GM19238 (cell line): ENCODE results near the gene LHX8.

Source experiments
- DNase-seq: peaks from one replicate; pipeline ENCODE4 v3.0.0; 2011; ENCODE audit warnings: low spot score; ENCODE audit not compliant: insufficient read length

Gene LHX8

DNA sequence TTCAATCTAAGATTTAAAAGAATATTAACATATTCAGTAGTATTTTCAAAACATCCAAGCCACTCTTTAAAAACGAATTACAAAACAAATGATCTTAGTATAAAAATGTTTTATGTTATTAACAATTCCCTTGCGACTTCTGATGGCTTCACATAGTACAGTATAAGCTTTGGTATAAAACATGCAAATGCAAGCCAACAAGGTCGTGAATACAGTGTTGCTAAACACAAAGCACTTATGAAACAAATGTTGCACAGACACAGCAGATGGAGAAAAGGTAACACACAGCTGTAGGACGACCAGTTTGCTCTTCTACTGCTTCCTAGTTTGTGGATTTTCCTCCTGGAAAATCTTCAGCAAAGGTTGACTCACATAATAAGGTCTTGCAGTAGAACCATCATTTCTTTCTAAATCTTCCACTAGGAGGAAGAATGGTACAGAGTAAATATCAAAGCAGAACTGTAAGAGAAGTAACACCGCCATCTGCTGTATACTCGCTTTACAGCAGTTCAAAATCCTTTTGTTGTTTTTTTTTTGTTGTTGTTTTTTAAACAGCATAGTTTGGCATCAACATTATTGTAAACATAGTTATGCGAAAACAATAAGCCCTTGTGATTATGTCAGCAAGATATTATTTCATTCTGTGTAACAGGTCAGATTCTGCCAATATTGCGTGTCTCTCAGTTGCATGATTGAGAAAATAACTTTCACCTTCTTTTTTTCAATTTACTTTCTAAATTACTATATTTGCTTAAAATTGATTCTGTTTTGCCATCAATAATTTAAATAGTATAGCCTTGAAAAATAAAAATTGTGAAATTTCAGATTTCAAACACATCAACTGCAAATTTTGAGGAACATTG lies 69.5 kb downstream of the LHX8 start:
- peak; percentile 1 for DNase-seq

DNA sequence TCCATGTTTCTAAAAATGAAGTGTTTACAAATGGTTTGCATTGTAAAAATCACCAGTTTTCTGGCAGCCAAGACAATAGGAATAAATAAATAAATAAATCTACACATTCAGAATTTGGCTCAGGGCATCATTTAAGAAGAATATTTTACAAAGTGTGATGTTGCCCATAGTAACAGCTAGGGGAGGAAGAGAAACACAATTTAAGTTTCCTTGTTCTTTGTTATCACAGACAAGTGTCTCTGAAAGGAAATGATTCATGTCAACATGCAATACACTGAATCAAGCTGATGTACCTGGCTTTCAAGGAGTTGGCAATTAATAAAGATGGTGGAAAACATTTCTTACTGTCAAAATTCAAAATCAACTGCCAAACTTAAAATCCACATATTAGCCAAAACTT lies 74.7 kb downstream of the LHX8 start:
- DNase-seq: no peak
